Chondrocyte (in vitro differentiated cells): Measurements from ENCODE around the gene MCF2L2. TPM values are rescaled to one million over a fixed set of nuclear protein-coding genes. Genes with fewer than 3 reads are reported as not detected.
"Not testable (repeated sequence)": the region's sequence is repeated elsewhere in the genome, so short reads cannot be mapped to it uniquely, and the experiment has no call there.

Experiments
- DNase-seq: peaks from one replicate; pipeline ENCODE4 v3.0.0; 2021; ENCODE audit warnings: mixed read lengths, low spot score
- H3K27ac Mint-ChIP-seq: one replicate; pipeline ENCODE4 v1.8.0; 2021; ENCODE audit warnings: mild to moderate bottlenecking, moderate library complexity, mixed read lengths; ENCODE audit not compliant: unreplicated experiment
- H3K27me3 Mint-ChIP-seq: 2 replicates; pipeline ENCODE4 v1.8.0; 2021; ENCODE audit warnings: low read depth, mixed read lengths
- H3K36me3 Mint-ChIP-seq: 2 replicates; pipeline ENCODE4 v1.8.0; 2021; ENCODE audit warnings: low read depth, mixed read lengths
- H3K4me1 Mint-ChIP-seq: 2 replicates; pipeline ENCODE4 v1.8.0; 2021; ENCODE audit warnings: low read depth, mild to moderate bottlenecking, mixed read lengths
- H3K4me3 Mint-ChIP-seq: one replicate; pipeline ENCODE4 v1.8.0; 2021; ENCODE audit warnings: mild to moderate bottlenecking, moderate library complexity, mixed read lengths; ENCODE audit not compliant: unreplicated experiment
- H3K9me3 Mint-ChIP-seq: 2 replicates; pipeline ENCODE4 v1.8.0; 2021; ENCODE audit warnings: low read depth, mixed read lengths
- CTCF ChIP-seq: fragments of 200-600 bp; sonication (generic); IDR thresholded peaks from 2 replicates; pipeline ENCODE4 v1.5.0; 2021; ENCODE audit warnings: antibody characterized with exemption, mild to moderate bottlenecking, moderate library complexity
- total RNA-seq: library from RNA; stranded (reverse); gene quantifications from 3 replicates; pipeline ENCODE4 v1.2.1, GENCODE V29; 2021

MCF2L2 gene
- total RNA-seq, 1 donor from 2014 or later, result 2.6 TPM

- no peak for DNase-seq
- H3K27ac Mint-ChIP-seq, result no peak overlapping the region
- no peaks in the 10 kb centered on the region for H3K36me3 Mint-ChIP-seq
- TF ChIP-seq CTCF, result no peak
- H3K9me3 Mint-ChIP-seq, result no peaks in the 10 kb centered on the region
- H3K4me1 Mint-ChIP-seq, result peaks cover 4% of the 10 kb centered on the region
- no peak overlapping the region for H3K4me3 Mint-ChIP-seq
- no peaks in the 10 kb centered on the region for H3K27me3 Mint-ChIP-seq
These were observed 51.0 kb downstream of the MCF2L2 start for GRCh38 chr3:183377307-183377959.

- H3K4me1 Mint-ChIP-seq, result peaks cover 13% of the 10 kb centered on the region
- no peak overlapping the region for H3K27ac Mint-ChIP-seq
- TF ChIP-seq CTCF, result no peak
- H3K9me3 Mint-ChIP-seq, result no peaks in the 10 kb centered on the region
- no peak for DNase-seq
- no peaks in the 10 kb centered on the region for H3K27me3 Mint-ChIP-seq
- no peak overlapping the region for H3K4me3 Mint-ChIP-seq
- no peaks in the 10 kb centered on the region for H3K36me3 Mint-ChIP-seq
These were observed 52.6 kb downstream of the MCF2L2 start for GRCh38 chr3:183375787-183376186.

GRCh38 chr3:183375337-183375736, 53.1 kb downstream of the MCF2L2 start:
- Mint-ChIP-seq H3K27me3 (no peaks in the 10 kb centered on the region), H3K4me1 (peaks cover 18% of the 10 kb centered on the region), H3K27ac (no peak overlapping the region), H3K4me3 (no peak overlapping the region), H3K36me3 (no peaks in the 10 kb centered on the region), H3K9me3 (no peaks in the 10 kb centered on the region)
- DNase-seq, result no peak
- TF ChIP-seq CTCF, result no peak

- DNase-seq, result no peak
- H3K27me3 Mint-ChIP-seq, result no peaks in the 10 kb centered on the region
- no peaks in the 10 kb centered on the region for H3K9me3 Mint-ChIP-seq
- no peak overlapping the region for H3K27ac Mint-ChIP-seq
- H3K36me3 Mint-ChIP-seq, result peaks cover 1% of the 10 kb centered on the region
- H3K4me3 Mint-ChIP-seq, result no peak overlapping the region
- no peak for TF ChIP-seq CTCF
- peaks cover 30% of the 10 kb centered on the region for H3K4me1 Mint-ChIP-seq
These were observed 55.5 kb downstream of the MCF2L2 start for GRCh38 chr3:183372911-183373310.

- H3K4me3 Mint-ChIP-seq, DNase-seq, H3K36me3 Mint-ChIP-seq, H3K9me3 Mint-ChIP-seq, H3K27me3 Mint-ChIP-seq: not testable (repeated sequence)
- peaks cover 28% of the 10 kb centered on the region for H3K4me1 Mint-ChIP-seq
- peak overlapping the region; percentile 89 for H3K27ac Mint-ChIP-seq
These were observed 56.8 kb downstream of the MCF2L2 start for GRCh38 chr3:183371600-183371968.

- TF ChIP-seq CTCF, result no peak
- Mint-ChIP-seq H3K27ac (peak overlapping the region; percentile 89), H3K4me1 (peaks cover 28% of the 10 kb centered on the region), H3K9me3 (no peaks in the 10 kb centered on the region), H3K36me3 (peaks cover 1% of the 10 kb centered on the region), H3K4me3 (no peak overlapping the region), H3K27me3 (no peaks in the 10 kb centered on the region)
- DNase-seq, result no peak
These were observed 58.0 kb downstream of the MCF2L2 start for GRCh38 chr3:183370391-183370790.
